ENCODE results near the gene TAF6.
A peak's percentile ranks its signal among the peaks of the same experiment; 100 is the strongest.

The TAF6 gene

GRCh38 chr7:100120733-100121036 lies 1.5 kb upstream of the TAF6 start:
- DNase-seq, result no peak

- DNase-seq, result peak; percentile 73
Measured at GRCh38 chr7:100119970-100120732, 993 bp upstream of the TAF6 start.

- DNase-seq, result no peak
Measured at GRCh38 chr7:100118388-100119071, 628 bp downstream of the TAF6 start.

- DNase-seq, result no peak
Measured at GRCh38 chr7:100115026-100115425, 4.1 kb downstream of the TAF6 start.

GRCh38 chr7:100111914-100112313 lies 7.2 kb downstream of the TAF6 start:
- DNase-seq, result no peak

GRCh38 chr7:100111156-100111555 lies 8.0 kb downstream of the TAF6 start:
- DNase-seq, result no peak

- DNase-seq, result no peak
Measured at GRCh38 chr7:100109521-100110163, 9.5 kb downstream of the TAF6 start.

- DNase-seq, result no peak
Measured at GRCh38 chr7:100107890-100108289, 11.3 kb downstream of the TAF6 start.

GRCh38 chr7:100107125-100107737 lies 11.9 kb downstream of the TAF6 start:
- DNase-seq, result no peak

- no peak for DNase-seq
Measured at GRCh38 chr7:100106633-100107032, 12.5 kb downstream of the TAF6 start.

GRCh38 chr7:100105534-100105933 lies 13.6 kb downstream of the TAF6 start:
- no peak for DNase-seq

- no peak for DNase-seq
Measured at GRCh38 chr7:100102950-100103840, 16.0 kb downstream of the TAF6 start.

- peak; percentile 95 for DNase-seq
Measured at GRCh38 chr7:100101016-100101862, 17.9 kb downstream of the TAF6 start, which contains the start of the genes AP4M1 and MCM7. AP4M1 (plus strand) TSS chr7:100101643; CDS start chr7:100101715, 72 bp downstream. MCM7 (minus strand) TSS chr7:100101397; CDS start chr7:100101294, 103 bp downstream.

GRCh38 chr7:100100420-100101015 lies 18.6 kb downstream of the TAF6 start:
- DNase-seq, result peak; percentile 87

GRCh38 chr7:100099452-100099851 lies 19.7 kb downstream of the TAF6 start:
- no peak for DNase-seq

- no peak for DNase-seq
Measured at GRCh38 chr7:100098913-100099312, 20.2 kb downstream of the TAF6 start.

GRCh38 chr7:100095704-100096103 lies 23.5 kb downstream of the TAF6 start:
- no peak for DNase-seq

GRCh38 chr7:100095289-100095688 lies 23.9 kb downstream of the TAF6 start:
- DNase-seq, result no peak

GRCh38 chr7:100093925-100094486 lies 25.2 kb downstream of the TAF6 start:
- DNase-seq, result no peak

- DNase-seq, result no peak
Measured at GRCh38 chr7:100093498-100093897, 25.7 kb downstream of the TAF6 start.

GRCh38 chr7:100093054-100093453 lies 26.1 kb downstream of the TAF6 start:
- DNase-seq, result no peak

Measured in activated naive CD4-positive, alpha-beta T cell treated with anti-CD3 and anti-CD28 coated beads, Interleukin-2, amount 50 U/mL, for 16 hours (primary cell).